ENCODE data around the gene IMMP1L. TPM values are rescaled to one million over a fixed set of nuclear protein-coding genes. Genes with fewer than 3 reads are reported as not detected.
A peak's percentile ranks its signal among the peaks of the same experiment; 100 is the strongest.

Gene IMMP1L
- total RNA-seq, 1 experiment from 2014 or later = 31.4 TPM

- TF ChIP-seq CTCF (conservative IDR thresholded peaks at IDR 0.05; ENCODE audit: low read depth, low read length) (no peak), EZH2 (IDR thresholded peaks at IDR 0.05; ENCODE audit: low read length, unreplicated experiment) (no peak), EZH2phosphoT487 (IDR thresholded peaks at IDR 0.05; ENCODE audit: borderline replicate concordance, low read length) (no peak)
- CTCF ChIA-PET = no interaction called here
- H3K4me1 ChIP-seq (ENCODE audit: insufficient read depth, low read length) = peaks cover 16% of the 10 kb centered on the region
- H3K27ac ChIP-seq (ENCODE audit: low read length) = no peak overlapping the region
- H4K20me1 ChIP-seq (ENCODE audit: low read length) = no peaks in the 10 kb centered on the region
- no peaks in the 10 kb centered on the region for H3K9me3 ChIP-seq (ENCODE audit: low read length)
- no peaks in the 10 kb centered on the region for H3K79me2 ChIP-seq (ENCODE audit: low read length)
- no peak overlapping the region for H2AFZ ChIP-seq (ENCODE audit: low read length)
- no peak overlapping the region for H3K4me3 ChIP-seq (ENCODE audit: low read length)
- BruUV-seq (replicated peaks) = no TSS peak
- H3K9ac ChIP-seq (ENCODE audit: low read length) = no peak overlapping the region
- no peaks in the 10 kb centered on the region for H3F3A ChIP-seq (ENCODE audit: low read length, unreplicated experiment)
- POLR2A ChIA-PET (ENCODE audit: unreplicated experiment) = no interaction called here
- ATAC-seq = no peak
- no peaks in the 10 kb centered on the region for H3K9me2 ChIP-seq (replicated peaks; ENCODE audit: low read length)
- intact Hi-C loops (cut with micrococcal nuclease) = no loop called here
- DNase-seq = peak; percentile 40
- H3K4me2 ChIP-seq (ENCODE audit: low read length) = no peak overlapping the region
- H3K36me3 ChIP-seq (ENCODE audit: low read depth, low read length) = no peaks in the 10 kb centered on the region
- no peaks in the 10 kb centered on the region for H3K27me3 ChIP-seq (ENCODE audit: low read length)
Observed at GRCh38 chr11:31414338-31414737, 95.1 kb downstream of the IMMP1L start.

- intact Hi-C loops (cut with micrococcal nuclease) = no loop called here
- Histone ChIP-seq H2AFZ (ENCODE audit: low read length) (no peak overlapping the region), H3K27ac (ENCODE audit: low read length) (no peak overlapping the region), H3K79me2 (ENCODE audit: low read length) (no peaks in the 10 kb centered on the region), H3K9me3 (ENCODE audit: low read length) (no peaks in the 10 kb centered on the region), H3K4me2 (ENCODE audit: low read length) (no peak overlapping the region), H3K36me3 (ENCODE audit: low read depth, low read length) (no peaks in the 10 kb centered on the region), H3F3A (ENCODE audit: low read length, unreplicated experiment) (no peaks in the 10 kb centered on the region), H3K4me3 (ENCODE audit: low read length) (no peak overlapping the region), H4K20me1 (ENCODE audit: low read length) (no peaks in the 10 kb centered on the region), H3K4me1 (ENCODE audit: insufficient read depth, low read length) (peaks cover 15% of the 10 kb centered on the region), H3K9me2 (replicated peaks; ENCODE audit: low read length) (no peaks in the 10 kb centered on the region), H3K9ac (ENCODE audit: low read length) (no peak overlapping the region), H3K27me3 (ENCODE audit: low read length) (no peaks in the 10 kb centered on the region)
- CTCF ChIA-PET = no interaction called here
- DNase-seq = peak; percentile 32
- POLR2A ChIA-PET (ENCODE audit: unreplicated experiment) = no interaction called here
- 0 out of 2 replicates have a peak, but pooled peaks have one; percentile 29 for ATAC-seq
- no TSS peak for BruUV-seq (replicated peaks)
- TF ChIP-seq CTCF (conservative IDR thresholded peaks at IDR 0.05; ENCODE audit: low read depth, low read length) (no peak), EZH2 (IDR thresholded peaks at IDR 0.05; ENCODE audit: low read length, unreplicated experiment) (no peak), EZH2phosphoT487 (IDR thresholded peaks at IDR 0.05; ENCODE audit: borderline replicate concordance, low read length) (no peak)
Observed at GRCh38 chr11:31412946-31413345, 96.5 kb downstream of the IMMP1L start.

GRCh38 chr11:31408201-31408600 lies 101.2 kb downstream of the IMMP1L start:
- no peaks in the 10 kb centered on the region for H3K79me2 ChIP-seq (ENCODE audit: low read length)
- H3K27me3 ChIP-seq (ENCODE audit: low read length) = no peaks in the 10 kb centered on the region
- H3F3A ChIP-seq (ENCODE audit: low read length, unreplicated experiment) = no peaks in the 10 kb centered on the region
- no peak overlapping the region for H2AFZ ChIP-seq (ENCODE audit: low read length)
- TF ChIP-seq CTCF (conservative IDR thresholded peaks at IDR 0.05; ENCODE audit: low read depth, low read length) = no peak
- no peak for TF ChIP-seq EZH2phosphoT487 (IDR thresholded peaks at IDR 0.05; ENCODE audit: borderline replicate concordance, low read length)
- no peak for TF ChIP-seq EZH2 (IDR thresholded peaks at IDR 0.05; ENCODE audit: low read length, unreplicated experiment)
- no peak overlapping the region for H3K4me3 ChIP-seq (ENCODE audit: low read length)
- no peaks in the 10 kb centered on the region for H3K36me3 ChIP-seq (ENCODE audit: low read depth, low read length)
- ChIA-PET POLR2A (ENCODE audit: unreplicated experiment) (no interaction called here), CTCF (no interaction called here)
- H3K9ac ChIP-seq (ENCODE audit: low read length) = no peak overlapping the region
- H3K9me3 ChIP-seq (ENCODE audit: low read length) = no peaks in the 10 kb centered on the region
- H3K4me2 ChIP-seq (ENCODE audit: low read length) = no peak overlapping the region
- H4K20me1 ChIP-seq (ENCODE audit: low read length) = no peaks in the 10 kb centered on the region
- DNase-seq (no peak), ATAC-seq (no peak)
- BruUV-seq (replicated peaks) = no TSS peak
- H3K9me2 ChIP-seq (replicated peaks; ENCODE audit: low read length) = no peaks in the 10 kb centered on the region
- intact Hi-C loops (cut with micrococcal nuclease) = no loop called here
- H3K4me1 ChIP-seq (ENCODE audit: insufficient read depth, low read length) = 0 out of 2 replicates have a peak, but pooled peaks cover 8% of the 10 kb centered on the region
- no peak overlapping the region for H3K27ac ChIP-seq (ENCODE audit: low read length)
